Pancreas (tissue), 10 donors: ENCODE results near the gene TRIM17. TPM values are rescaled to one million over a fixed set of nuclear protein-coding genes. Genes with fewer than 3 reads are reported as not detected.

Source experiments
- ATAC-seq, 4 donors: fragments of 200-7000 bp; cut with Tn5 transposase; one replicate each; pipeline versions ENCODE4 v1.8.0 to v1.9.1; 2020; ENCODE audit warnings: mild to moderate bottlenecking in 4 of 4, moderate library complexity in 4 of 4
- DNase-seq, 6 donors: peaks; one replicate each; pipeline ENCODE4 v3.0.0-alpha.2; 2020
- FAIRE-seq: peaks from 2 replicates; lab custom pipeline; 2012; peaks lifted over from hg19 to GRCh38; lab: Jason Lieb, UNC
- H3K27ac ChIP-seq, 4 donors: fragments of 200-600 bp; sonication (generic); 1 replicate in 3 of 4; 2 replicates in 1 of 4; pipeline versions ENCODE4 v1.5.0 to v1.8.0; 2020
- H3K27me3 ChIP-seq, 4 donors: fragments of 200-600 bp; one replicate each; pipeline ENCODE4 v1.8.0; 2021
- H3K36me3 ChIP-seq, 3 donors: fragments of 200-600 bp; sonication (generic) in 1 of 3; one replicate each; pipeline versions ENCODE4 v1.5.0 to v1.8.0; 2020 to 2021
- H3K4me1 ChIP-seq, 3 donors: fragments of 200-600 bp; one replicate each; pipeline ENCODE4 v1.8.0; 2021
- H3K4me3 ChIP-seq, 4 donors: fragments of 200-600 bp; sonication (generic) in 2 of 4; one replicate each; pipeline versions ENCODE4 v1.5.0 to v1.8.0; 2020 to 2021
- H3K9me3 ChIP-seq, 4 donors: fragments of 200-600 bp; one replicate each; pipeline ENCODE4 v1.8.0; 2021
- WGBS, 2 donors: extraction: QIAGEN DNeasy Blood & Tissue Kit; methylation state at CpG; one replicate each; pipeline ENCODE4 v1.1.7; 2013; 5-methylcytosine and 5-hydroxymethylcytosine counted together
- intact Hi-C, 3 donors: fragments of 100-400 bp; cut with DNase I; formaldehyde crosslinking; loops; one replicate each; pipeline versions ENCODE4 v1.11.1 to v1.14.2; 2022
- polyA plus RNA-seq, 2 donors: library from polyadenylated mRNA; stranded (reverse); fragments of 200-250 nt; gene quantifications; one replicate each; pipeline ENCODE4 v1.2.3, GENCODE V29; 2013
- total RNA-seq, 6 donors: library from RNA; stranded (reverse); fragmentation: NEBNext Ultra II Directional in 4 of 6; extraction: Animal tissue kit (Norgen Biotek cat#: 25700) in 4 of 6; gene quantifications; one replicate each; pipeline versions ENCODE4 v1.2.1 to v1.2.4, GENCODE V29; 2021 to 2023
- TF ChIP-seq, protein P1 (sequence below), 4 donors: fragments of 200-600 bp; sonication (generic) in 3 of 4; IDR thresholded peaks; one replicate each; pipeline versions ENCODE4 v1.5.0 to v1.8.0; 2021; ENCODE audit warnings: antibody characterized with exemption in 4 of 4
- donor health status: healthy with polysubstance abuse.
- donor health status: DM: no; HTN: no; CAD: no; lungs with moderate emphysema.
- donor health status: DM: no; HTN: no; CAD: no.
- donor health status: control.
- donor health status: control.
- donor health status: Bipolar disorder and iron deficiency.
- donor health status: DM: yes; HTN: yes; CAD: no.
- donor health status: DM: no; HTN: no; CAD: no.
- donor health status: DM: no; HTN: no; CAD: no.
- donor health status: DM: yes; HTN: yes; CAD: no.

TRIM17 gene
- total and polyA plus RNA-seq, 8 donors, result 0.14 to 2.4 (median 0.38) TPM; not detected in 1

DNA sequence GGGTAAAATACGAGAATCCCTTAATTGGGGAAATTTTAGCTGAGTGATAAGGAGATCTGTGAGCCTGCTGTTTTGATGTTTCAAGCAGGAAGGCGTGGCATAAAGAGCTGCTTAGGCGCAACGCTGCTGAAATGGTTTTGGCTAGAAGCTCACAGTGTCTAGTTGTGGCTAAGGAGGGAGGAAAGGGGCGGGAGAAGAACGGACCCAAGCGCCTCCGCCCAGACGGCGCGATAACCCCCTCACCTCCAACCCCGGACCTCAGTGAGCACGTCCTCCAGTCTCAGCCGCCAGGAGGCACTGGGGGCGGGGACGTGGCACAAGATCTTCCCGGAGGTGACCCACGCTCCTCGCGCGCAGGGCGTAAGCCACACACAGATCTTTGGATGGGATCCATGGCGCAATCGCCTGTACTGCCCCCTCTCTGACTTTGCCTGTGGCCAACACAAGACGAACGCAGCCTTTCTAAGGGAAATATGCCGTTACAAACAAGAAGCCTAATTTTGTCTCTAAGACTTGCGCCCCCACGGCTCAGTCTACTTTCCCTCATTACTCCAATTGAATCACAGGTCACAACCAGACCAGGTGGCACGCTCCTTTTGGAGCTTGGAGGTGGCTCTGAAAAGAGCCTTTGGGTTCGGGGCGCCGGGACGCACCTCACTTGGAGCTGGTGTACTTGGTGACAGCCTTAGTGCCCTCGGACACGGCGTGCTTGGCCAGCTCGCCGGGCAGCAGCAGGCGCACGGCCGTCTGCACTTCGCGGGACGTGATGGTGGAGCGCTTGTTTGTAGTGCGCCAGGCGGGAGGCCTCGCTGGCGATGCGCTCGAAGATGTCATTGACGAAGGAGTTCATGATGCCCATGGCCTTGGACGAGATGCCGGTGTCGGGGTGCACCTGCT, 47.1 kb upstream of the TRIM17 start:
- peaks cover 0 to 43% (median 14%) of the 10 kb centered on the region in 4 donors for H3K27me3 ChIP-seq
- WGBS, 2 donors, result 5% methylated on average over 53 to 55 of the region's 56 CpGs
- H3K4me1 ChIP-seq, result no peaks in the 10 kb centered on the region
- intact Hi-C loops, result no loop called here
- DNase-seq (no peak), ATAC-seq (peak in 3 of 4 donors; percentile 9 to 39 (median 24)), FAIRE-seq (no peak)
- no peaks in the 10 kb centered on the region for H3K36me3 ChIP-seq
- H3K27ac ChIP-seq, result no peak overlapping the region
- no peaks in the 10 kb centered on the region for H3K9me3 ChIP-seq
- TF ChIP-seq, protein P1, sequence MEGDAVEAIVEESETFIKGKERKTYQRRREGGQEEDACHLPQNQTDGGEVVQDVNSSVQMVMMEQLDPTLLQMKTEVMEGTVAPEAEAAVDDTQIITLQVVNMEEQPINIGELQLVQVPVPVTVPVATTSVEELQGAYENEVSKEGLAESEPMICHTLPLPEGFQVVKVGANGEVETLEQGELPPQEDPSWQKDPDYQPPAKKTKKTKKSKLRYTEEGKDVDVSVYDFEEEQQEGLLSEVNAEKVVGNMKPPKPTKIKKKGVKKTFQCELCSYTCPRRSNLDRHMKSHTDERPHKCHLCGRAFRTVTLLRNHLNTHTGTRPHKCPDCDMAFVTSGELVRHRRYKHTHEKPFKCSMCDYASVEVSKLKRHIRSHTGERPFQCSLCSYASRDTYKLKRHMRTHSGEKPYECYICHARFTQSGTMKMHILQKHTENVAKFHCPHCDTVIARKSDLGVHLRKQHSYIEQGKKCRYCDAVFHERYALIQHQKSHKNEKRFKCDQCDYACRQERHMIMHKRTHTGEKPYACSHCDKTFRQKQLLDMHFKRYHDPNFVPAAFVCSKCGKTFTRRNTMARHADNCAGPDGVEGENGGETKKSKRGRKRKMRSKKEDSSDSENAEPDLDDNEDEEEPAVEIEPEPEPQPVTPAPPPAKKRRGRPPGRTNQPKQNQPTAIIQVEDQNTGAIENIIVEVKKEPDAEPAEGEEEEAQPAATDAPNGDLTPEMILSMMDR (IDR thresholded peaks at IDR 0.05), result no peak
- H3K4me3 ChIP-seq, result peak overlapping the region in 1 of 4 donors; percentile 20

DNA sequence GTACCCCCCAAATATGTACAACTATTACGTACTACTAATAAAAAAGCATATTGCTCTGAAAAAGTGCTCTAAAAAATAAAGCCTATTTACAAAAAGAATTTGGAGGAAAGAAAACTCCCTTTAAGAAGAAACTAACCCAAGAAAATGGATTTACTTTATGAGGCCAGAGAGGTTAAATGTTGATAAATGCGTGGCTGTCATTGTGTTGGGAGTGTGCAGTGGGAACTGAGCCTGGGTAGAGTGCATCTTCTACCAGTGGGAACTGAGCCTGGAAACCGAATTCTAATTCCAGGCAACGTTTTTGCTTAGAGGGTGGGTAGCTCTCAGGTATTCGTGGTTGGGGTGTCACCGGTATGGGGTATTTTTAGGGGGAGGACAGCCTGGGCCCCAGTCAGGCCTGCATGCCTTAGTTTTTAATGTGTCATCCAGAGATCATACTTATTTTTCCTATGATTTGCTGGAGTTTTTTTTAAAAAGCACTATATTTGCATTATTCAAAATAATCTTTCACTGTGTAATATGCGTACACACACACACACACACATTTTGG, 46.4 kb upstream of the TRIM17 start:
- Histone ChIP-seq H3K27ac (no peak overlapping the region), H3K9me3 (no peaks in the 10 kb centered on the region), H3K4me1 (no peaks in the 10 kb centered on the region), H3K36me3 (no peaks in the 10 kb centered on the region), H3K27me3 (peaks cover 0 to 42% (median 14%) of the 10 kb centered on the region in 4 donors), H3K4me3 (no peak overlapping the region)
- DNase-seq, result no peak
- TF ChIP-seq, protein P1 (IDR thresholded peaks at IDR 0.05), result no peak
- WGBS, 2 donors, result 45 to 59% methylated on average over 7 of the region's 7 CpGs
- ATAC-seq, result no peak
- FAIRE-seq, result no peak
- intact Hi-C loops, result no loop called here

DNA sequence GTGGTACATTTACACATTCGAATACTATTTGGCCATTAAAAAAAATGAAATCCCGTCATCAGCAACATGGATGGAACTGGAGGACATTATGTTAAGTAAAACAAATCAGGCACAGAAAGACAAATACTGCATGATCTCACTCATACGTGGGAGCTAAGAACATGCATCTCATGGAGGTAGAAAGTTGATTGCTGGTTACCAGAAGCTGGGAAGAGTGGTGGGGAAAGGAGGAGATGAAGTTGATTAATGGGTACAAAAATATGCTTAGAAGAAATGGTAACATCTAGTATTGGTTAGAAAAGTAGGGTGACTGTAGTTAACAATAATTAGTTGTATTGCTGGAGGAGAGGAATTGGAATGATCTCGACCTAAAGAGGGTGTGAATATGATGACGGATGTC, 45.9 kb upstream of the TRIM17 start:
- WGBS, 2 donors, result 52 to 77% methylated on average over 5 of the region's 5 CpGs
- Histone ChIP-seq H3K4me1 (no peaks in the 10 kb centered on the region), H3K9me3 (no peaks in the 10 kb centered on the region), H3K4me3 (no peak overlapping the region), H3K27me3 (peaks cover 0 to 42% (median 14%) of the 10 kb centered on the region in 4 donors), H3K36me3 (no peaks in the 10 kb centered on the region), H3K27ac (no peak overlapping the region)
- DNase-seq, result no peak
- FAIRE-seq, result no peak
- no peak for ATAC-seq
- TF ChIP-seq, protein P1 (IDR thresholded peaks at IDR 0.05), result no peak
- intact Hi-C loops, result no loop called here

DNA sequence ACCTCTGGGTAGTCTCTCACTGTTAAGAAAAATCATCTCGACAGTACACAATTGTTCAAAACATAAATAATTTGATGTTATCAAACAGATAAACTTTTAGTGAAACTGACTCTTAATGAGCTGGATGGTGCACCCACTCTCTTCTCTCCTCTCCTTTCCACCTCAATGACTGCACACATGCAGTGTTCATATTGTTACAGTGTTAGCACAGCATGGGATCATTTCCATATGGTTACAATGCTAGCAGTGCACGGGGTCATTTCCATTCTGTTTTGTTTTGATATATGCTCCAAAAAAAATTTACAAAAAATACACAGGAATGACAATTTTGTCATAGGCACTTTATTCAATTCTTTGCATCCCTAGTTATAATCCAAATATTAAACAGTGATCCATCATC, 44.2 kb upstream of the TRIM17 start:
- FAIRE-seq (no peak), ATAC-seq (no peak), DNase-seq (no peak)
- H3K27me3 ChIP-seq, result peaks cover 0 to 36% (median 11%) of the 10 kb centered on the region in 4 donors
- intact Hi-C loops, result no loop called here
- peaks cover 0 to 9% (median 0%) of the 10 kb centered on the region in 3 donors for H3K4me1 ChIP-seq
- H3K36me3 ChIP-seq, result no peaks in the 10 kb centered on the region
- no peaks in the 10 kb centered on the region for H3K9me3 ChIP-seq
- 66 to 76% methylated on average over 2 of the region's 2 CpGs for WGBS, 2 donors
- H3K4me3 ChIP-seq, result no peak overlapping the region
- TF ChIP-seq, protein P1 (IDR thresholded peaks at IDR 0.05), result no peak
- H3K27ac ChIP-seq, result no peak overlapping the region
